CD4-positive, alpha-beta T cell treated with Interleukin-2 at 100 ng/mL for 4 hours (primary cell): ENCODE results near the gene PNKD.

ENCODE experiments used
- DNase-seq: peaks from one replicate; pipeline ENCODE4 v3.0.0-alpha.2; 2020; ENCODE audit warnings: low spot score

The PNKD gene

DNA sequence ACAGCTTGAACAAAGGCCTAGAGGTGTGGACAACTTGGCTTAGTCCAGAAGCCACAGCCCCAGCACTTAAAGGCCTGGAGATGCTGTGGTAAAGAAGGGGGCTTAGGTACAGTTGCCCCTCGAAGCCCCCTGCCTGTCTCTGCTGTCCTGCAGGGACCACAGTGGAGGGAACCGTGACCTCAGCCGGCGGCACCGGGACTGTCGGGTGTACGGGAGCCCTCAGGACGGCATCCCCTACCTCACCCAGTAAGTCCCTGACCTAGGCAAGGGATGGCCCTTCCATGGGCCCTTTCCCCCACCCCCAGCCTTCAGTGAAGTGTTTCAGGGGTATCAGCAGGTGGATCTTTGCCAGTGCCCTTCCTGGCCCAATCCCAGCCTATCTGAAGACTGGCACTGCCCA is 71.1 kb downstream of the PNKD start:
- no peak for DNase-seq

DNA sequence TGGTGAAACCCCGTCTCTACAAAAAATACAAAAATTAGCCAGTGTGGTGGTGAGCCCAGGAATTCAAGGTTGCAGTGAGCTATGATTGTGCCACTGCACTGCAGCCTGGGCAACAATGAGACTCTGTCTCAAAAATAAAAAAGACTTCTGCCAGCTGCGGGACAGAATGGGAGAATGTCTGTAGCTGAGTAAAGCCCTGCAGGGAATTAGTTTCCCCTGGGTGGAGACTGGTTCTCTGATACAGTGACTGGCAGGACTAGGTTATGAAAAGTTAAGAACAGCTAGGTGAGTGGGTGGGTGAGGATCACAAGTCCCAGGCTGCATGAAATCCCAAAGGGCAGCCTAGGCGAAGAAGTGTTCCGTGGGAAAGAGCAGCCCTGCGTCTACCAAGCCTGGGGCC is 72.5 kb downstream of the PNKD start:
- no peak for DNase-seq

GRCh38 chr2:218343591-218343990 is 73.3 kb downstream of the PNKD start:
- no peak for DNase-seq

DNA sequence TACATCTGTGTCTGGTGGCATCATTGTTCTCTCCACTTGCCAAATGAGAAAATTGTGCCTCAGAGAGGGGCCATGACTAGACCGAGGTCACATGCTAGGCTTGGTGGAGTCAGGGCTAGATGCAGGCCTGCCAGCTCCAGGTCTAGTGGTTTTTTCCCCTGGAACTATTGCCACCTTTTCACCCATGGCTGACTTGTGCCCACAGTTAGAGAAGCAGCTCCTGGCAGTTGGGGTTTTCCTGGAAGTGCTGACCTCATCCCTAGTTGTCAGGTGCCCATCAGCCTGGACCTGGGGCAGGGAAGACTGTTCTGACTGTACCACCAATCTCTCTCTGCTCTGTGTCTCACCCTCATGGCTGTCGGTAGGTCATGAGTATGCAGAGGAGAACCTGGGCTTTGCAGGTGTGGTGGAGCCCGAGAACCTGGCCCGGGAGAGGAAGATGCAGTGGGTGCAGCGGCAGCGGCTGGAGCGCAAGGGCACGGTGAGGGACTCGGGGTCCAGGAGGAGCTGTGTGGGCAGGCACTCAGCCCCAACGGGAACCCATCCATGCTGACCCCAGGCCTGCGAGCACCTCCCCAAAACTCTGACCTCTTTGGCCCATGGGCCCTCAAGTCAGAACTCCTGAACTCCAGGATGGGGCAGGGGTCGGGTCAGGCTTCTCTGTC is 73.9 kb downstream of the PNKD start:
- DNase-seq, result no peak

DNA sequence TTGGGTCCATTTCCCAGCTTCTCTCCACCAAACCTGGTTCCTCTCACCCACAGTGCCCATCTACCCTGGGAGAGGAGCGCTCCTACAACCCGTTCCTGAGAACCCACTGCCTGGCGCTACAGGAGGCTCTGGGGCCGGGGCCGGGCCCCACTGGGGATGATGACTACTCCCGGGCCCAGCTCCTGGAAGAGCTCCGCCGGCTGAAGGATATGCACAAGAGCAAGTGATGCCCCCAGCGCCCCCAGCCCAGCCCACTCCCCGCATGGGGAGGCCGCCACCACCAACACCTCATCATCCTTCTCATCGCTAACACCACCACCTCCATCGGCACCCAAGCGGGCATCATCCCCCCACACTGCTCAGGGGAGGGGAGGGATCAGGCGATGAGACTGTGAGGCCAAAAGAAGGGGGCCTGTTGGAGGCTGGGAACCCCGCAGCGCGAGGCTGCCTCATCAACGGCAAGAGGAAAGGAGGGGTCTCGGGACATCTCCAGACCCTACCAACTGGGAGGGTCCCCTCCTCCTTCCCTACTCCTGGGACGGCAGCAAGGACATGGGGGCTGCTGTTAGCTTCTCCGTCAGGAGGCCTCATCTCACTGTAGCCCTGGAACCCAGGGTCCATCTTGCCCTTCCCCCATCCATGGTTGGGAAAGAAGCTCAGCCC is 74.6 kb downstream of the PNKD start:
- no peak for DNase-seq

GRCh38 chr2:218345491-218346236 is 75.3 kb downstream of the PNKD start:
- no peak for DNase-seq

DNA sequence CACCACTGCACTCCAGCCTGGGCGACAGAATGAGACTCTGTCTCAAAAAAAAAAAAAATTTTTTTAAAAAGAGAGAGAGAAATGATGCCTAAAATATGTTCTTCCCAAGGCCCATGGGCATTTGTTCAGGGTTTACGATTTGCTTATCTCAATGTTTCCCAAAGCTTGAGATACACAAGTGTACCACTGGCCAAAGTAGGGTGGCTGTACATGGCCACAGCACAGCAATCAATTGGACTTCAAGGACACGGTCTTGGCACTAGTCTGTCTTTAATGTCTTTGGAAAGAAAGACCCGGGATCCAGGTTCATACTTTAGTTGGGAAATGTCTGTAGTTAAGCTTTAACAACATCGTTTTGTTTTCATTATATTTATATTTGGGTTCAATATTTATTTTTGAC is 76.9 kb downstream of the PNKD start:
- no peak for DNase-seq

DNA sequence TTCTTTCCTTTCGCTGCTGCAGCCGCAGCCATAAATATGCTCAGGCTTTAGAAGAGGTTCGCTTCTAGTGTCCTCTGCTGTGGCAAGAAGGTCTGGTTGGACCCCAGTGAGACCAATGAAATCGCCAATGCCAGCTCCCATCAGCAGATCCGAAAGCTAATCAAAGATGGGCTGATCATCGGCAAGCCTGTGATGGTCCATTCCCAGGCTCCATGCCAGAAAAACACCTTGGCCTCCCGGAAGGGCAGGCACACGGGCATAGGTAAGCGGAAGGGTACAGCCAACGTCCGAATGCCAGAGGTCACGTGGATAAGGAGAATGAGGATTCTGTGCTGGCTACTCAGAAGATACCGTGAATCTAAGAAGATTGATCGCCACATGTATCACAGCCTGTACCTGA is 83.7 kb downstream of the PNKD start:
- DNase-seq, result no peak

DNA sequence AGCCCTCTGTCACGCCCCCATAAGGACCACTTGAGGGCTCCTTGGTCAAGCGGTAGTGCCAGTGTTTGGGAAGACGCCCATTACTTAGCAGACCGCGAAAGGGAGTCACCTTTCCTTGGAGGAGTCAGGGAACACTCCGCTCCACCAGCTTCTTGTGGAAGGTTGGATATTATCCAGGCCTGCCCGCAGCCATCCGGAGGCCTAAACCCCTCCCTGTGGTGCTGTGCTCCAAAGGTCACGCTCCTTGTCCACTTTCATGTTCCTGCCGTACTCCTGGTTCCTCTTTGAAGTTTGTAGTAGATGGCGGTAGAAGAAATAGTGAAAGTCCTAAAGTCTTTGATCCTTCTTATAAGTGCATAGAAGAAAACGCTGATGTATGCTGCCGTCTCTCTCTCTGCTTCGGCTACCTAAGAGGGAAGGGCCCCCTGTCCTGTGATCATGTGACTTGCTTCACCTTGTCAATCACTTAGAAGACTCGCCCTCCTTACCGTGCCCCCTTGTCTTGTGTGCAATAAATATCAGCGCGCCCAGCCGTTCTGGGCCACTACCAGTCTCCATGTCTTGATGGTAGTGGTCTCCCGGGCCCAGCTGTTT is 84.6 kb downstream of the PNKD start:
- no peak for DNase-seq

DNA sequence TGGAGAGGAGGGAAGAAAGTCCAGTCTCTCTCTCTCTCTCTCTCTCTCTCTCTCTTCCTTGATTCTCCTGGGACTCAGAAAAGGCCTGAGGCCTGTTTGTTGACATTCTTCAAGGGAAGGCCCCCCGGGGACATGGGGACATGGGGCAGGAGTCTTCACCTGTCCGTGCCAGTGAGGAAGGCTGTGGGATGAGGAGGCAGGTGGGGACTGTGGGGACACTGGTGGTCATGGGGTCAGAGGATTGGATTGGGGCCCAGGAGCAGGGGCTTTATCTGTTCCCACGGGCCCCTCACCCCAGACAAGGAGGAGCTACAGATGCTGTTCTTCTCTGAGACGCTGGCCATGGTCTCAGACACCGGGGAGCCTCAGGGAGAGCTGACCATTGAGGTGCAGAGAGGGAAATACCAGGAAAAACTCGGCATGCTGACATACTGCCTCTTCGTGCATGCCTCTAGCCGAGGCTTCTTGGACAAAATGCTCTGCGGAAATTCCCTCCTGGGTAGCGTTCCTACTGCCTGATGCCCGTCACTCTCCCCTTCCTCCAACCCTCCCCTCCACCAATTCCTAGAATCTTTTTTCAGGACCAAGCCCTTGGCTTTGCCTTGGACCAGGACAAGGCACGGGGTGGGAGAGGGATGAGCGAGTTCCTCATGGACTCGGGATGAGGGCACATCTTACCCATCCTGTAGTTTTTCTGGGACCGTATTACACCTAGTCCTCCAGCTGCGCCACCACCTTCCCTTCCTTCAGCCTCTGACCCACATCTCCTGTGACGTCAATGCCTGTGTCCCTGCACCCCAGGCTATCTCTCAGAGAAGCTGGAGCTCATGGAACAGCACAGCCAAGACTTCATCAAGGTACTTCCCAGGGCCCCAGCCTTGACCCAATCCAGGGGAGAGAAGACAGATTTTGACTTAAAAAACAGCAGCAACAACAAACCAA is 87.2 kb downstream of the PNKD start:
- DNase-seq, result no peak

GRCh38 chr2:218360453-218360852 is 90.1 kb downstream of the PNKD start:
- DNase-seq, result no peak

DNA sequence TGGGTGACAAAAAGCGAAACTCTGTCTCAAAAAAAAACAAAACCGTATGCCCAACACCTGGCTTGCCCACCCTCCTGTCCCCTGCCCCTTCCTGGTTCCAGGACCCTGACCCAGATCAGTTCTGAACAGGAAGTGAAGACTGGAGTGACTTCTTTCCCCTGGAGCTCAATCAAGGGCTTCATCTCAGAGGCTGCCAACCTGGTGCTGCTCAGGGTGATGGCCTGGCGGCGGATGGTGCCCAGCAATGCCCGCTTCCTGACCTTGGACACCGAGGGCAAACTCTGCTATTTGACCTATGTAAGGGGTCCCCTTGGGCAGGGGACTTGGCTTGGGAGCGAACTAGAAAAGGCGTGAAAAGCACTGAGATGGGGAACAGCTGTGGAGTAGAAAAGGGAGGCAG is 92.3 kb downstream of the PNKD start:
- DNase-seq, result no peak

GRCh38 chr2:218363736-218364135 is 93.4 kb downstream of the PNKD start:
- no peak for DNase-seq

- no peak for DNase-seq
Measured at GRCh38 chr2:218364196-218364595, 93.9 kb downstream of the PNKD start.

GRCh38 chr2:218366621-218367414 is 96.5 kb downstream of the PNKD start:
- DNase-seq, result no peak

DNA sequence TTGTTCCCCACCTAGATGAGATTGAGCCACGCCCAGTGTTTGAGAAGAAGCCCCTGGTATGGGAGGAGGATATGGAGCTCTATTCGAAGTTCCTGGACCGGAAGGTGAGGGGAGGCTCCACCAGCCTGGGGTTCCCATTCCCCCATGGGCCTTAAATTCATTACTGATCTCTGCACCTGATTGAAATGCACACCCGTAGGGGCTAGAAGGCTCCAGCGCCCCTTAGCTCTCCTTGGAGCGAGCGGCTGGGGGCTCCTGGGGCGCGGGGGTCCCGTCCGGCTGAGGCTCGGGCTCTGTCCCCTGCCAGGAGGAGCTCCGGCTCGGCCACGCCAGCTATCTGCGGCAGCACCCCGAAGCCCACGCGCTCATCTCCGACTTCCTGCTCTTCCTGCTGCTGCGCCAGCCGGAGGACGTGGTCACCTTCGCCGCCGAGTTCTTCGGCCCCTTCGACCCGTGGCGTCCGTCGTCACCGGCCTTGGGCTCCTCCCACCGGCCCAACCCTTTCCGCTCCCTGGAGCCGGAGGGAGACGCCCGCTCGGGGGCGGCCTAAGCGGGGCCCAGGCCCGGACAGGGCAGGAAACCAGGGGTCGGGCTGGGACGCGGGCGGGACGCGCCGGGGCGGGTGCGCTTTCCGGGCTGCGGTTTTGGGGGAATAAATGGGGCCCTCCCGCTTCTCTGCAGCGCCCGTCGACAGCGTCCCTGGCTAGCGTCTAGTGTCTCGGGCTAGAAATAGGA is 97.3 kb downstream of the PNKD start:
- peak; percentile 72 for DNase-seq

DNA sequence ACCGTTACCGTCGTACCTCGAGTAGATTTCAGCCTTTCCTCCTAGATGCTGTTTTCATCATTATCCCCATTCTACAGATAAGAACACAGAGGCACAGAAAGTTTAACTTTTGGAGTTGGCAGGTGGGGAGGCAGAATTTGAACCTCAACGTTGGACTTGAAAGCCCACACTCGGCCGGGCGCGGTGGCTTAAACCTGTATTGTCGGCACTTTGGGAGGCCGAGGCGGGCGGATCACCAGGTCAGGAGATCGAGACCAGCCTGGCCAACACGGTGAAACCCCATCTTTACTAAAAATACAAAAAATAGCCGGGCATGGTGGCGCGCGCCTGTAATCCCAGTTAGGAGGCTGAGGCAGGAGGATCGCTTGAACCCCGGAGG is 97.8 kb downstream of the PNKD start:
- DNase-seq, result no peak

DNA sequence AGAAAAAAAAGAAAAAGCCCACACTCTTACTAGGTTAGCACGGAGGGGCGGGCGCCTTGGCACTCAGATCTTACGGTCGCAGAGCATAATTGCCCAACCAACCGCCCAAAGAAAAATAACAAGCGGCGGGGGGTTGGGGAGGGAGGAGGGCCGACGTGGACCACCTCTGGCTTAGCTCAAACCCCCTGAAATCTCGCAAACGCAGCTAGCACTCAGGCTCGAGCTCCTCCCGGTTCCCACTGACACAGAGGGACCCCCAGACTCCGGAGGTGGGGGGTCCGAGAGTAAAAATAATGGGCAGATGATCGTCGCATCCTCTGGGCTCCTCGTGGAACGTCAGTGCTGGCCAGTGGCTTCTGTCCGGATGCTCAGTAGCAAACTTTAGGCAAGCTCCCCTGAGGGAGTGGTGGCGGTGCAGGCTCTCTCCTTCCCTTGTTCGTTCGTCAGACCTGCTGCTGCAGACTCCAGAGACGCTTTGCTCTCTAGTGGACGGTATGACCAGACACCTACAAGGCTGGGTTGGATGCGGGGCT is 98.4 kb downstream of the PNKD start:
- DNase-seq, result no peak

DNA sequence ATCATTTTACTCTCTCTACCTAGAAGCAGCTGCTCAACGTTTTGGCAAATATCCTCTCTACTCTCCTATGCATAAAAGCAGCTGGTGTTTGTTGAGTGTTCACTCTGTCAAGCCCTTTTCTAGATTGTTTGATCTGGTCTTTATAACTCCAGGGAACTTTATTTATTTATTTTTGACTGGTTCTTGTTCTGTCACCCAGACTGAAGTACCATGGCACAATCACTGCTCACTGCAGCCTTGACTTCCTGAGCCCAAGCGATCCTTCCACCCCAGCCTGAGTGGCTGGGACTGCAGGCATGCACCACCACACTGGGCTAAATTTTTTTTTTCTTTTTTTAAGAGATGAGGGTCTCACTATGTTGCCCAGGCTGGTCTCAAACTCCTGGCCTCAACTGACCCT is 99.0 kb downstream of the PNKD start:
- DNase-seq, result no peak

DNA sequence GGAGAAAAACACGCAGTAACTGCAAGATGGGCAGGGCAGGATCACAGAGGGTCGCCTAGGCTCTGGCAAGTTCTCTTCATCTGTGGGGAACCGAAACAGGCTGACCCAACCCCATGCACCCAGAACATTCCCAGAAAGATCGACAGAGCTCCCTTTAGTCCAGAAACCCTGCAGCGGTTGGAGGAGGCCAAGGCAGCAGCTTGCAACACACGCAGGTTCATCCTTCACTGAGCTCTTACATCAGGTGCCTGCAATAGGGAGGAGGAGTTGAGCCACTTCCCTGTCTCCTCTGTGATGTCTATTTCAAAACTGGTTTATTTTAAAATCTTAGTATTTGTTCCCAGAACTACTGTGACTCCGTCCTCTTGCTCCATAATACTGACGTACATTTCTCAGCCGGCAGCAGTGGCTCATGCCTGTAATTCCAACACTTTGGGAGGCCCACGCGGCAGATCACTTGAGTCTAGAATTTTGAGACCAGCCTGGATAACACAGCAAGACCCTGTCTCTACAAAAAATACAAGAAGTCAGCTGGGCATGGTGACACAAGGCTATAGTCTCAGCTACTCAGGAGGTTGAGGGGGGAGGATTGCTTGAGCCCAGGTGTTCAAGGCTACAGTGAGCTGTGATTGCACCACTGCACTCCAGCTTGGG is 100.2 kb downstream of the PNKD start:
- no peak for DNase-seq
